Measurements from ENCODE around the gene FNTB.

- TF ChIP-seq POLR2A (IDR thresholded peaks at IDR 0.05) (no peak), CTCF (IDR thresholded peaks at IDR 0.05) (no peak)
Observed at GRCh38 chr14:64960762-64961276, 25.9 kb upstream of the FNTB start.

Measured in lower leg skin (tissue), 3 donors.